ENCODE measurements around the gene SOX4.

Gene SOX4

DNA sequence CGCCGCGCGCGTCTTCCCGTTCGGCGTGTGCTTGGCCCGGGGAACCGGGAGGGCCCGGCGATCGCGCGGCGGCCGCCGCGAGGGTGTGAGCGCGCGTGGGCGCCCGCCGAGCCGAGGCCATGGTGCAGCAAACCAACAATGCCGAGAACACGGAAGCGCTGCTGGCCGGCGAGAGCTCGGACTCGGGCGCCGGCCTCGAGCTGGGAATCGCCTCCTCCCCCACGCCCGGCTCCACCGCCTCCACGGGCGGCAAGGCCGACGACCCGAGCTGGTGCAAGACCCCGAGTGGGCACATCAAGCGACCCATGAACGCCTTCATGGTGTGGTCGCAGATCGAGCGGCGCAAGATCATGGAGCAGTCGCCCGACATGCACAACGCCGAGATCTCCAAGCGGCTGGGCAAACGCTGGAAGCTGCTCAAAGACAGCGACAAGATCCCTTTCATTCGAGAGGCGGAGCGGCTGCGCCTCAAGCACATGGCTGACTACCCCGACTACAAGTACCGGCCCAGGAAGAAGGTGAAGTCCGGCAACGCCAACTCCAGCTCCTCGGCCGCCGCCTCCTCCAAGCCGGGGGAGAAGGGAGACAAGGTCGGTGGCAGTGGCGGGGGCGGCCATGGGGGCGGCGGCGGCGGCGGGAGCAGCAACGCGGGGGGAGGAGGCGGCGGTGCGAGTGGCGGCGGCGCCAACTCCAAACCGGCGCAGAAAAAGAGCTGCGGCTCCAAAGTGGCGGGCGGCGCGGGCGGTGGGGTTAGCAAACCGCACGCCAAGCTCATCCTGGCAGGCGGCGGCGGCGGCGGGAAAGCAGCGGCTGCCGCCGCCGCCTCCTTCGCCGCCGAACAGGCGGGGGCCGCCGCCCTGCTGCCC lies 1.1 kb downstream of the SOX4 start:
- DNase-seq, result no peak

DNA sequence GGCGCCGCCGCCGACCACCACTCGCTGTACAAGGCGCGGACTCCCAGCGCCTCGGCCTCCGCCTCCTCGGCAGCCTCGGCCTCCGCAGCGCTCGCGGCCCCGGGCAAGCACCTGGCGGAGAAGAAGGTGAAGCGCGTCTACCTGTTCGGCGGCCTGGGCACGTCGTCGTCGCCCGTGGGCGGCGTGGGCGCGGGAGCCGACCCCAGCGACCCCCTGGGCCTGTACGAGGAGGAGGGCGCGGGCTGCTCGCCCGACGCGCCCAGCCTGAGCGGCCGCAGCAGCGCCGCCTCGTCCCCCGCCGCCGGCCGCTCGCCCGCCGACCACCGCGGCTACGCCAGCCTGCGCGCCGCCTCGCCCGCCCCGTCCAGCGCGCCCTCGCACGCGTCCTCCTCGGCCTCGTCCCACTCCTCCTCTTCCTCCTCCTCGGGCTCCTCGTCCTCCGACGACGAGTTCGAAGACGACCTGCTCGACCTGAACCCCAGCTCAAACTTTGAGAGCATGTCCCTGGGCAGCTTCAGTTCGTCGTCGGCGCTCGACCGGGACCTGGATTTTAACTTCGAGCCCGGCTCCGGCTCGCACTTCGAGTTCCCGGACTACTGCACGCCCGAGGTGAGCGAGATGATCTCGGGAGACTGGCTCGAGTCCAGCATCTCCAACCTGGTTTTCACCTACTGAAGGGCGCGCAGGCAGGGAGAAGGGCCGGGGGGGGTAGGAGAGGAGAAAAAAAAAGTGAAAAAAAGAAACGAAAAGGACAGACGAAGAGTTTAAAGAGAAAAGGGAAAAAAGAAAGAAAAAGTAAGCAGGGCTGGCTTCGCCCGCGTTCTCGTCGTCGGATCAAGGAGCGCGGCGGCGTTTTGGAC lies 2.0 kb downstream of the SOX4 start:
- no peak for DNase-seq

DNA sequence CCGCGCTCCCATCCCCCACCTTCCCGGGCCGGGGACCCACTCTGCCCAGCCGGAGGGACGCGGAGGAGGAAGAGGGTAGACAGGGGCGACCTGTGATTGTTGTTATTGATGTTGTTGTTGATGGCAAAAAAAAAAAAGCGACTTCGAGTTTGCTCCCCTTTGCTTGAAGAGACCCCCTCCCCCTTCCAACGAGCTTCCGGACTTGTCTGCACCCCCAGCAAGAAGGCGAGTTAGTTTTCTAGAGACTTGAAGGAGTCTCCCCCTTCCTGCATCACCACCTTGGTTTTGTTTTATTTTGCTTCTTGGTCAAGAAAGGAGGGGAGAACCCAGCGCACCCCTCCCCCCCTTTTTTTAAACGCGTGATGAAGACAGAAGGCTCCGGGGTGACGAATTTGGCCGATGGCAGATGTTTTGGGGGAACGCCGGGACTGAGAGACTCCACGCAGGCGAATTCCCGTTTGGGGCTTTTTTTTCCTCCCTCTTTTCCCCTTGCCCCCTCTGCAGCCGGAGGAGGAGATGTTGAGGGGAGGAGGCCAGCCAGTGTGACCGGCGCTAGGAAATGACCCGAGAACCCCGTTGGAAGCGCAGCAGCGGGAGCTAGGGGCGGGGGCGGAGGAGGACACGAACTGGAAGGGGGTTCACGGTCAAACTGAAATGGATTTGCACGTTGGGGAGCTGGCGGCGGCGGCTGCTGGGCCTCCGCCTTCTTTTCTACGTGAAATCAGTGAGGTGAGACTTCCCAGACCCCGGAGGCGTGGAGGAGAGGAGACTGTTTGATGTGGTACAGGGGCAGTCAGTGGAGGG lies 2.8 kb downstream of the SOX4 start:
- no peak for DNase-seq

DNA sequence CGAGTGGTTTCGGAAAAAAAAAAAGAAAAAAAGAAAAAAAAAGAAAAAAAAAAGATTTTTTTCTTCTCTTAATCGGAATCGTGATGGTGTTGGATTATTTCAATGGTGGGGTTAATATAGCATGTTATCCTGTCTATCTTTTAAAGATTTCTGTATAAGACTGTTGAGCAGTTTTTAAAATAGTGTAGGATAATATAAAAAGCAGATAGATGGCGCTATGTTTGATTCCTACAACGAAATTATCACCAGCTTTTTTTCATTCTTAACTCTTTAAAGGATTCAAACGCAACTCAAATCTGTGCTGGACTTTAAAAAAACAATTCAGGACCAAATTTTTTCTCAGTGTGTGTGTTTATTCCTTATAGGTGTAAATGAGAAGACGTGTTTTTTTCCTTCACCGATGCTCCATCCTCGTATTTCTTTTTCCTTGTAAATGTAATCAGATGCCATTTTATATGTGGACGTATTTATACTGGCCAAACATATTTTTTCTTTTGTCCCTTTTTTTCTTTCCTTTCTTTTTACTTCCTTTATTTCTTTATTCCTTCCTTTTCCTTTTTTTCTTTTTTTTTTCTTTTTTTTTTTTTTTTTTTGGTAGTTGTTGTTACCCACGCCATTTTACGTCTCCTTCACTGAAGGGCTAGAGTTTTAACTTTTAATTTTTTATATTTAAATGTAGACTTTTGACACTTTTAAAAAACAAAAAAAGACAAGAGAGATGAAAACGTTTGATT lies 3.6 kb downstream of the SOX4 start:
- DNase-seq, result no peak

DNA sequence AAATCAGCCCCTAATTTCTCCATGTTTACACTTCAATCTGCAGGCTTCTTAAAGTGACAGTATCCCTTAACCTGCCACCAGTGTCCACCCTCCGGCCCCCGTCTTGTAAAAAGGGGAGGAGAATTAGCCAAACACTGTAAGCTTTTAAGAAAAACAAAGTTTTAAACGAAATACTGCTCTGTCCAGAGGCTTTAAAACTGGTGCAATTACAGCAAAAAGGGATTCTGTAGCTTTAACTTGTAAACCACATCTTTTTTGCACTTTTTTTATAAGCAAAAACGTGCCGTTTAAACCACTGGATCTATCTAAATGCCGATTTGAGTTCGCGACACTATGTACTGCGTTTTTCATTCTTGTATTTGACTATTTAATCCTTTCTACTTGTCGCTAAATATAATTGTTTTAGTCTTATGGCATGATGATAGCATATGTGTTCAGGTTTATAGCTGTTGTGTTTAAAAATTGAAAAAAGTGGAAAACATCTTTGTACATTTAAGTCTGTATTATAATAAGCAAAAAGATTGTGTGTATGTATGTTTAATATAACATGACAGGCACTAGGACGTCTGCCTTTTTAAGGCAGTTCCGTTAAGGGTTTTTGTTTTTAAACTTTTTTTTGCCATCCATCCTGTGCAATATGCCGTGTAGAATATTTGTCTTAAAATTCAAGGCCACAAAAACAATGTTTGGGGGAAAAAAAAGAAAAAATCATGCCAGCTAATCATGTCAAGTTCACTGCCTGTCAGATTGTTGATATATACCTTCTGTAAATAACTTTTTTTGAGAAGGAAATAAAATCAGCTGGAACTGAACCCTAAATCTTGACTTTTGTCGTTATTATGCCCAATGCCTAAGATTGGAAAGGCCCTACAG lies 4.5 kb downstream of the SOX4 start:
- no peak for DNase-seq

DNA sequence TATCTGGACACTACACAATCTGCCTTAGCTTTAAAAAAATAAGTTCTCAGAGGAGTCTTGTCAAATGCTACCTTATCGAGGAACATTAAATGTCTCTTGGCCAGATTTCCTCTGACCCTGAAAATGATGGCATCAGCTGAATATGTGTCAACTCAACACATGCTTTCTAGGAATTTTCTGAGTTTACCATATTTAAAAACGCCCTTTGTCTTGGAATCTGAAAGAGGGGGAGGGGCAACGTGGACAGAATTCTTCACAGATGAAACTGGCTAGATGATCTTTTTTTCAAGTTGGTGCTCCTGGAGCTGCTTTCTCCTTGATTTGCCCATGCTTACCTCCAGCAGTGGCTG lies 5.1 kb downstream of the SOX4 start:
- no peak for DNase-seq

DNA sequence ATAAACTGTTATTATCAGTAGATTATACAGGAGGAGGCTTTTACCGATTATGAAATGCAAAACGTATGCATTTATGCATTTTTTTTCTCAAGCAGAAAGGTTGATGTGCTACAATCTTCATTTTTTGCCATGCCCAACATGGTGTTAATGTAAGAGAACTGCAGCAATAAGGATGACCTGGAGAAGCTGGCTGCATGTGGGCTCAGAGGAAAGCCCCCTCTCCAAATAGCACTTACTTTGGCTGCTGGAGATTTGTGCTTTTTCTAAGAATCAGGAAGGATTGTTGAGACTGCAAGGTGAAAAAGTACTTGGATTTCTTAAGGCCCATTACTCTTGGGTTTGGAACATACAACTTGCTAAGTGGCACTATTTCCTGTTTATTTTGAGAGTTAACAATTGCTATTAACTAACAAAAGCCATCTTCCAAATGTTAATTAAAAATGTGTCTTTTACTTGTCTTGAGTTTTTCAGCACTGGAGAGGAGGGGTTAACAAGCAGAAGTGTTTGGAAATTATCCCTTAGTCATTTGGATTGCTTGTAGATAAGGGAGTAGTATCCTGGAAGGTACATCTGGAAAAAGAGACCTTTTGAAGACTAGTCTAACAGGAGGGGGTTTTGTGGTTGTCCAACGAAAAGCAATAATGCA lies 5.6 kb downstream of the SOX4 start:
- no peak for DNase-seq

DNA sequence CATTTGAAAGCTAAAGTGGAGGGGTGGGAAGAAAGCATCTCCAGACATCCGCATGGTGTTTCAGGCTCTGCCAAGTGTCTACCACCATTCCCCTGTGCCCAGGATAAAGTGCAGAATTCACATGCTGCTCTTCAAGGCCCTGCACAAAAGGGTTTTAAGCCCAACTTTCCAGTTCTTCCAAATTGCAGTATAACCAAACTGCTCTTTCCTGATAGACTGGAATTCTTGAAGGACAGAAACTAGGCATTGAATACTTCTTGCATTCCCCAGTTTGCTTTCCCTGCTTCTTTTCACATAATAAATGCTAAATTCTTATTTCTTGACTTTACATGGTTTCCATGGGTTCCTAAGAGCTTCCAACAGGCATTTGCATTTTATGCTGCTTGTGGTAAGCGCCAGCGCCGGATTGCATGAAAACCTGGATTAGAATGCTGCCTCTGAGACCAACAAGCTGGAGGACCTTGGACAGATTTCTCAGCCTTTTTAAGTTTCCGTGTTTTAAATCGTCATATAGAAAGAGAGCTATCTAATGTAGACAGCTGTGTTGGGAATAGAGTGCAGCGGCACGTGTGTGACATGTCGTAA lies 7.9 kb downstream of the SOX4 start:
- DNase-seq, result no peak

DNA sequence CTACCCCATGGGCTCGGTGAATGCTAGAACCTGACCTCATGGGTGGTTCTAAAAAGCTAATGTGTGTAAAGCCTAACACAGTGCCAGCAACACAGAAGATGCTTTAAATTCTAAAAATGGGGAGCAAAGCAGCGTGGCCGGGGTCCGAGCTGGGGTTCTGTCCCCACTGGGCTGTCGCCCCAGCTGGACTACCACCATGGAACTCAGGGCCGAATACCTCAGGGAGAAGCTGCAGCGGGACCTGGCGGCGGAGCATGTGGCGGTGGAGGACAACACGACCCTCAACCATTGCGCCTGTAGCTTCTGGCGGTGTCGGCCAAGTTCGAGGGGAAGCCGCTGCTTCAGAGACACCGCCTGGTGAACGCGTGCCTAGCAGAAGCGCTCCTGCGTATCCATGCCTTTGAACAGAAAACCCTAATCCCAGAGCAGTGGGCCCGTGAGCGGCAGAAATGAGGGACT lies 8.4 kb downstream of the SOX4 start:
- no peak for DNase-seq

DNA sequence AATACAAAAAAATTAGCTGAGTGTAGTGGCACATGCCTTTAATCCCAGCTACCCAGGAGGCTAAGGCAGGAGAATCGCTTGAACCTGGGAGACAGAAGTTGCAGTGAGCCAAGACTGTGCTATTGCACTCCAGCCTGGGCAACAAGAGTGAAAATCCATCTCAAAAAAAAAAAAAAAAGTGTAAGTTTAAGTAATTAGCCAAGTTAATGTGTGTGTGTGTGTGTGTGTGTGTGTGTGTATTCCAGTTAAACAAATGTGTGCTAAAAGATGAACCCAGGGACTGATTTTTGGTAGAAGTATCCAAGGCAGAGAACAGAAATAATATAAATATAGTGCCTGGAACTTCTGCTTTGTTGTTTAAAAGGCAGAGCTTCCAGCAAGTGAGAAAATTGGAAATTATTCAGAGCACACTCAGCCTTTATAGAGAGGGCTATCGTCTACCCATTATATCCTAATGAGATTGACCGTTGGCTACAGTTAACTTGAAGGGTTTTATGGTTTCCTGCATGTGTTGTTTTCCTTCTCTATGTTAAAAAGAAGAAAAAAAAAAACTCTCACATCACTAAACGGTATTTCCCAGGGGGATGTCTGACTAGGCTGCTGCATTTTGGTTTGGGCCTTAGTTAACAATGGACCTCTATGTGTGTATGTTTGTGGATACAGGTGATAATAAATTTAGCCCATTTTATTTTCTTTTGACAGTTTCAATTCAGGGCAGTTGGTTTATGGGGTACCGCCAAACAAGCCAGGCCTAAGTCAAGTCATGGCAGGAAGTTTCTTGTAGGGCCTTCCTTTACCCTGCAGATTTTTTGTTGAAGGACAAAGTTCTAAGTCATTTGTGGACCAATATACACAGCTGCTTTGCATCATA lies 9.8 kb downstream of the SOX4 start:
- no peak for DNase-seq

DNA sequence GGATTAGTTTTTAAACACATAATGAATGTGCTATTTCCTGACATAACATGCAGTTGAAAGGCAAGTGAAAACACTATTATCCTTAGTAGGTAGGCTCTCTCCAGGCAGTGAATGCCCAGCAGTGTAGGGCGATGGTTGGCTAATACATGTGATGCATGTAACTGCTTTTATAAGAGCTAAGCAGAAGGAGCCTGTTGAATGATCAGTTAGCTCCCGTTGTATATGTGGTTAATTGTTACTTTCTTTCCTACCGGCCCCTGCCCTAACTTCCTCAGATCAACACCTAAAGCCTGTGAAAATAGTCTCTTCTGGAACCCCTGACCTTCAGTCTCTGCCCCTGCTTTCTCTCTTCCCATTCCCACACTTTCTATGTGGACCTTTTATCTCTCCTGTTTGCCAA lies 10.5 kb downstream of the SOX4 start:
- no peak for DNase-seq

DNA sequence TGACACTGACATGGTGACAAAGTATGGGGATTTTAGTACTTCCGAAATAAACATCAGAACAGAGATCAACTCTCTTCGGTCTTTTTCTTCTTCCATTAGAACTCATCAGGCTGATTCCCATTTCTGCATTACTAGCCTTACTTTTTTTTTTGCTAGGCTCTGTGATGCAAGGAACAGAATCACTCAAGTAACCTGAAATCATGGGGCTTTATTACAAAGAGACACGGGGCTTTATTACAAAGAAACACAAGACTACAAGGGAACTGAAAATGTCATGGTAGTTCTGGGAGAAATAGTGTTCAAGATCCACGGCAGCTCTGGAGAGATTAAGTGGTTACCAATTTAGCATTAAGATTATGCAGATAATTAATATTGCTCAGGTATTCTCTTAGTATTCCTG lies 11.6 kb downstream of the SOX4 start:
- no peak for DNase-seq

DNA sequence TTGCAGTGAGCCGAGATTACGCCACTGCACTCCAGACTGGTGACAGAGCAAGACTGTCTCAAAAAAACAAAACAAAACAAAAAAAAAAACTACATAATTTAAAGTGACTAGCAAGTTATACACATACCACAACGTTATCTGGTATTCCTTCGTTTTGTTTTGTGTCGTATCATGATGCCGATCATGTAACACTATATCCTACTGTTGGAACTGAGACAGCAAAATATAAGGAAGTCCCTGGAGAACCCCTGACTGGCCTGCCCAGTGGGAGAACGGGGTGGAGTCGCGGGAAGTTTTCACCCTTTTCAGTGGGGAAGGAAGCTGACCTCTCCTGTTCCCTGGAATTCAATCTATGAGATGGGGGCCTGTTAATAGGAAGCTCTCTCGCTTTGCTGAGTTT lies 15.1 kb downstream of the SOX4 start:
- DNase-seq, result no peak

DNA sequence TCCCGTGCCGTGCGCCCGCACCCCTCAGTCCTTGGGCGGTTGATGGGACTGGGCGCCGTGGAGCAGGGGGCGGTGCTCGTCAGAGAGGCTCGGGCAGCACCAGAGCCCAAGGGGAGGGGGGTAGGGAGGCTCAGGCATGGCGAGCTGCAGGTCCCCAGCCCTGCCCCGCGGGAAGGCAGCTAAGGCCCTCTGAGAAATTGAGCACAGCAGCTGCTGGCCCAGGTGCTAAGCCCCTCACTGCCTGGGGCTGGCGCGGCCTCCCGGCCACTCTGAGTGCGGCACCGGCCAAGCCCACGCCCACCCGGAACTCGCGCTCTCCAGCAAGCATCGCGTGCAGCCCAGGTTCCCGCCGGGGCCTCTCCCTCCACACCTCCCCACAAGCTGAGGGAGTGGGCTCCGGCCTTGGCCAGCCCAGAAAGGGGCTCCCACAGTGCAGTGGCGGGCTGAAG lies 16.4 kb downstream of the SOX4 start:
- no peak for DNase-seq

DNA sequence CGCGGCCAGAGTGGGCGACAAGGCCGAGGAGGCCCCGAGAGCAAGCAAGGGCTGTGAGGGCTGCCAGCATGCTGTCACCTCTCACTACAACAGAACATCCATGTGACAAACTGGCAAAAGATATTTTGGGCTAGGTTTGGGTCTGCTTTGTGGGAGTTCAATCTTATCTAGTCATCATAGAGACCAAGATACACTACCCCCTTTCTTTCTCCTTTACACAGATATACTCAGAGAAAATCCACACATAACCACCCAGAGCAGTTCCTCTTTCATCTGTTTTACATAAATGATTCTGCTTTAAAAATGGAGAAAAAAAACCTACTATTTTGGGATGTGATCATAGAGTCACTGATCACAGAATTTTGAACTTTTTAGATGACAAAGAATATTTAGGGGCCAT lies 16.8 kb downstream of the SOX4 start:
- DNase-seq, result no peak

DNA sequence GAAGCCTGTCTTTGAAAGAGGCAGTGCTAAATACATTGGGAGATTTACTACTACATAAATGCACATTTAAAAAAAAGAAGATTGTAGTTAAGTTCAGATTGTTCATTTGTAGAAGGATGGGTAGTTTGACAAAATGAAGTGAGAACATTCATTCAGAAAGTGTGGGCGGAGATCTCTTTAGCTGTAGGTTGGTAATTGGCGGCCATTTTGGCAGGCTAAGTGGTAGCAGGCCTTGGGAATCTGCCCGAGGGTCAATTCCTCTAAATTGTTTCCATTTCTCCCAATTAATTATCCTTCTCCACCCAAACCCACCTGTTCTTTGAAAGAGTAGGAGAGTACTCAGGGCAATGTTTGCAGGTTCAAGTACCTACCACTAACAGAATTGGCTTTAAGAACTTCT lies 17.9 kb downstream of the SOX4 start:
- DNase-seq, result no peak

DNA sequence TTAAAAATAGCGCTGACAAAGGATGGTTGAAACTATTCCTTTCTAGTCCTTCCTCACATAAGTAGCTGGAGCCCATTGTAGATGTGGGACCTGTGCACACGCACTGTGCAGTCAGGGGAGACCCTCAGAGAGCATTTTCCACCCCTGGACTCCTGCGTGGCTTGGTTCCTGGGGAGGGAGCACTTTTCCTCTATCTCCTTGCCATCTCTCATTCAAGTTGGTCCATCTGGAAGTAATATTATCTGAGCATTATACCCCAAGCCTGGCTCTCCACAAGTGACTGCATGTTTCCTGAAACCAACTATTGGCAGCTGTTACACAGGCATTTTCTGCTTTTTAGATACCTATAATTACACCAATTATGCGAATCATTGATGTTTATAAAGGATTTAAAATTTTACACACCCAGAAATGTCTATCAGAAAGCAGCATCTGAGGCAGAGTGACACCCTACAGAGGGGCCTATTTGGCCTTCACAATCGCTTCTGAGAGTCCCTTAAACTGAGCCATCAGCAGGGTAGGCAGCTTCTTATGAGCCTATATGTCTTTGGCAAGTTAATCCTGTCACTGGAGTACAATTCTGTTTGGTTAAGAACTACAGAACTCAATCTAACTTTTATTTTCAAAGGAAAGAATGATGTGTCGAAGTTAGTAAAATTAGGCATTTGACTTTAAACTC lies 18.7 kb downstream of the SOX4 start:
- DNase-seq, result no peak

DNA sequence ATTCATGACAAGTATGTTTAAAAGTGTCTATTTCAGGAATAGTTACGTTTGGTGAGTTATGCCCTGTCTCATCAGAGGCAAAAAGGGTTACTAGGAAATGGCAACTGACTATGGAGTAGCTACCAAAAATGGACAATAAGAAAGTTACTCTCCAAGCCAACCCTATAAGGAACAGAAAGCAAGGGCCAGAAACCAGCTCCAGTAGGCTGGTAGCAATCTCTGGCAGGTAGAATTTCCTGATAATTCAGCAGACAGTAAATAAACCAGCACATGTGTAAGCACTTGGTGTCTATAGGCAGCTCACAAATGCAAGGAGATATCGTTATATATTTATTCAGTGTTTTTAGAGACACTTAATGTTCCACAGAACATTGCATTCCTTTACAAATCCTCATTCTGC lies 20.3 kb downstream of the SOX4 start:
- no peak for DNase-seq

DNA sequence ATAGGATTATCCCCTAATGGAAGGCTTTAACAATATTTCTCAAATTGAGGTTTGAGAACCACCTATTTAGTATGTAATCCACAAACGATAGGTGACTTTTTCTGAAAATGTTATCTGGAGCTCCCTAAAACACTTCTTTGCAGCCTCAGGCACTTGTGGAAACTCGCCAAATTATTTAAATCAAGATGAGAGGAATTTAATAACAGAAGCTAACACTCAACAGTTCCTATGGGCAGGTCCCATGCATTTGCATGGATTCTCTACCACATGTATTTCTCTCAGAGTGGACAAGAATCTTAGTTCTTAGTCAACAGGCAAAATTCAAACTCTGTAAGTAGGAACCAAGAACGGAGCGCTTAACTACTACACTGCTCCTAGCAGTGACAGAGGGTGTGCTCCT lies 20.7 kb downstream of the SOX4 start:
- no peak for DNase-seq
